Measurements from ENCODE around the gene FBXL13.

FBXL13 gene

GRCh38 chr7:102927312-102927933 lies 147.2 kb downstream of the FBXL13 start:
- DNase-seq (ENCODE audit: low spot score): no peak
- TF ChIP-seq CTCF (IDR thresholded peaks at IDR 0.05; ENCODE audit: extremely low read depth, insufficient read depth, missing control alignments): no peak
- in situ Hi-C loops (cut with MboI; ENCODE audit: low pct_unique_long_range_greater_than_20kb, low sequenced_read_pairs, unreplicated experiment): no loop called here

DNA sequence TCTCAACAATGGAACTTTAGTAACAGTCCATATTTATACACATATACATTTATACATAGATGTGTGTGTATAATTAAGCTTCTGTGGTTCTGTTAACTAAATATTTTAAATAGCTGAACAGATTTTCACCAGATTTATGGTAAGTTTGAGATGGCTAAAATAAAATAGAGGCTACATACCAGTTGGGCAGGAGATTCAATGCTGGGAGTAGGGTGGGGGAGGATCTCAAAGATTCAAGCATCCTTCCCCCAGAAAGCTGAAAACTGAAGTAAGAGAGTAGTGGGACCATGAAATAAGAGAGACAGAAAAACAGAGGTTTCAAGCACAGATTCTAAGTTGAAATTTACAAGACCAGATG lies 147.8 kb downstream of the FBXL13 start:
- no peak for TF ChIP-seq CTCF (IDR thresholded peaks at IDR 0.05; ENCODE audit: extremely low read depth, insufficient read depth, missing control alignments)
- in situ Hi-C loops (cut with MboI; ENCODE audit: low pct_unique_long_range_greater_than_20kb, low sequenced_read_pairs, unreplicated experiment): no loop called here
- DNase-seq (ENCODE audit: low spot score): no peak

DNA sequence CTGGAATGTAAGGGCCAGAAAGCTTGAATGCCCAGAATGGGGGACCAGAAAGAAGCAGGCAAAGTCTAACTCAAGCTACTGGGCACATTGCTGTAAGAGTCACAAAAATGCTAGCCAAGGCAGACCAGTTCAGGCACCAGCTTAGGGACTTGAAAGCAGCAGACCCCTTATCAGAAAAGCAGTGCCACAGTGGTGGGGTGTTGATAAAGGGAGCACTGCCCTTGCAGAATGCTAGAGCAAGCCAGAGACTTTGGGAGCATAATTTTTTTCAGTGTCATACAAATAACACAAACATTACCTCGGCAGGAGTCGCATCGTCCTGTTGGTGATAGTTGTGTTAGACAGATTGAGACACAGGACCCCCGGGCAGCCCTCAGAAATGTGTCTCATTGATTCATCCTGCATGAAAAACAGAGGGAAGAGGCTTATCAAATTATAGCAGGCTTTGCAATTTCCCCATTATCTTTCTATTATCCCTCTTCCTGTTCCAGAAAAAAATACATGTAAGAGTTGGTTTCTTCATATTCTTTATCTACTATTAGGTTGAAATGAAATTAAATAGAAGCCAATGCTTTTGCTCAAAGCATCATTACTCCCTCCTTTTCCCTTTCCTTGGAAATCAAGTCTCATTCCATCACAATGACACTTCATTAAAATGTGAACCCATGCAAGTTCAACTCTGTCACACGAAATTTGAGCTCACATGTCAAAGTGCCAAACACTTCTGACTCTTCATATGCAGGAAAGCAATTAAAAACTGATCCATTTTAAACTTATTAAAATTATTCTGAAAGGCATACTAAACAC lies 148.4 kb downstream of the FBXL13 start:
- in situ Hi-C loops (cut with MboI; ENCODE audit: low pct_unique_long_range_greater_than_20kb, low sequenced_read_pairs, unreplicated experiment): no loop called here
- DNase-seq (ENCODE audit: low spot score): no peak
- TF ChIP-seq CTCF (IDR thresholded peaks at IDR 0.05; ENCODE audit: extremely low read depth, insufficient read depth, missing control alignments): no peak

GRCh38 chr7:102918845-102919244 lies 155.8 kb downstream of the FBXL13 start:
- DNase-seq (ENCODE audit: low spot score): no peak
- no peak for TF ChIP-seq CTCF (IDR thresholded peaks at IDR 0.05; ENCODE audit: extremely low read depth, insufficient read depth, missing control alignments)
- in situ Hi-C loops (cut with MboI; ENCODE audit: low pct_unique_long_range_greater_than_20kb, low sequenced_read_pairs, unreplicated experiment): no loop called here

DNA sequence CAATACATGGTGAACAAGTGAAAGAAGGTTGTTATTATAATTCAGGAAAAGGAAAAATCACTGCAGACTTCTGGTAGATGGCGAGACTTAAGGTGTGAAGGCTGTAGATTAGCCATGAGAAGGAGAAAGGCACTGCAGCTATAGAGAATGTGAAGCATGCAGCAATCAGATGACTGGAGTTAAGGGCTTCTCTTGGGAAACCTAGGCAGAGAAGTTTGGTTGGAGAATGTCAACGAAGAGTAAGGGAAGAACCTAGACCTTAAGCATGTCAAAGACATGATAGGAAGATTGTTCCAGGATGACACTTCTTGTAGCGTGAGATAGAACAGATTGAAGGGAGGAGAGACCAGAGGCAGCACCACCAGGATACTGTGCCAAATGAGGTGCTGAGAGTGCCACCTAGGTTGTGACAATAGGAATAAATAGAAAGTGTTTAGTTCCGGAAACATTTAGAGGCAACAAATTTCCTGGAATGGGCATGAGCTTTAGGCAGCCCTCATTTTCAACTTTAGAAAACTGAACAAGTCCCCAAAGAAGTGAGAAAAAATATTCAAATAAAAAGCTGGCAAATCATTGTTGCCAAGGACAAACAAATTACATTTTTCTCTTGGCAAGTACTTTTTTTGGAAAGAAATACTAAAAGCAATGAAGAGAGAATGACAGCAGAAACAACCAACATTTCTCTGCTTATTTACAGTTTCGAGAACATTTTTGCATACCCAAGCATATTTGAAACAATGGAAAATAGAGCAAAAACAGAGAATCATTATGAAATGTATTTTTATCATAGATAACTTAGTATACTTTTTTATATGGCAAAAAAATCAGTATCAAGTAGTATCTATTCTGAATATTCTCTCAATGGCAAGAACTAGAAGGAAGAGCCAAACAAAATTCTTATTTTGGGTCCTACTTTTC lies 156.9 kb downstream of the FBXL13 start:
- TF ChIP-seq CTCF (IDR thresholded peaks at IDR 0.05; ENCODE audit: extremely low read depth, insufficient read depth, missing control alignments): no peak
- in situ Hi-C loops (cut with MboI; ENCODE audit: low pct_unique_long_range_greater_than_20kb, low sequenced_read_pairs, unreplicated experiment): no loop called here
- no peak for DNase-seq (ENCODE audit: low spot score)

GRCh38 chr7:102916881-102917280 lies 157.7 kb downstream of the FBXL13 start:
- no peak for TF ChIP-seq CTCF (IDR thresholded peaks at IDR 0.05; ENCODE audit: extremely low read depth, insufficient read depth, missing control alignments)
- no peak for DNase-seq (ENCODE audit: low spot score)
- in situ Hi-C loops (cut with MboI; ENCODE audit: low pct_unique_long_range_greater_than_20kb, low sequenced_read_pairs, unreplicated experiment): no loop called here
